HepG2 (cell line): ENCODE data around the gene LEMD3. TPM values are rescaled to one million over a fixed set of nuclear protein-coding genes. Genes with fewer than 3 reads are reported as not detected.

Source experiments
- ATAC-seq: fragments of 200-7000 bp; cut with Tn5 transposase; 3 replicates; pipeline ENCODE4 v1.9.1; 2020; ENCODE audit warnings: mild to moderate bottlenecking, moderate library complexity
- BruUV-seq: library from RNA; stranded (reverse); fragments of 400-500 nt; replicated peaks from 2 replicates; lab custom pipeline; 2021; lab: Mats Ljungman, UMichigan
- CTCF ChIA-PET: fragments of 300-600 bp; formaldehyde crosslinking; extraction: SDS; loops from one replicate; lab custom pipeline; 2021; ENCODE audit warnings: low total read pairs, inconsistent platforms, low intra/inter-chr PET ratio; lab: Yijun Ruan, JAX
- POLR2A ChIA-PET: fragments of 350-600 bp; sonication (Branson Sonifier 250); formaldehyde crosslinking; loops from one replicate; lab custom pipeline; 2020; ENCODE audit warnings: antibody characterized with exemption, inconsistent platforms; lab: Yijun Ruan, JAX
- DNase-seq: peaks from one replicate; pipeline ENCODE4 v3.0.0-alpha.2; 2015; ENCODE audit warnings: low spot score
- FAIRE-seq: peaks from 3 replicates; lab custom pipeline; 2011; peaks lifted over from hg19 to GRCh38; lab: Jason Lieb, UNC
- H2AFZ ChIP-seq: one replicate; pipeline ENCODE4 v1.6.1; 2011; ENCODE audit warnings: low read length, inconsistent platforms
- H3K27ac ChIP-seq: fragments of 300-600 bp; 3 replicates; pipeline ENCODE4 v1.8.0; 2011; ENCODE audit warnings: mixed run types, mild to moderate bottlenecking, mixed read lengths, low read length, inconsistent platforms; ENCODE audit not compliant: insufficient read depth; ENCODE audit errors: extremely low read length
- H3K27me3 ChIP-seq, 2 experiments: fragments of 200-600 bp in 1 of 2; 2 replicates in 1 of 2; 3 replicates in 1 of 2; pipeline versions ENCODE4 v1.6.0 to v1.8.0; 2011; ENCODE audit warnings: low read length in 2 of 2, mild to moderate bottlenecking in 2 of 2, moderate library complexity in 2 of 2, inconsistent platforms in 1 of 2; ENCODE audit not compliant: insufficient read depth in 2 of 2, control insufficient read depth in 1 of 2
- H3K36me3 ChIP-seq, 2 experiments: fragments of 200-600 bp in 1 of 2; replicated peaks in 1 of 2; 2 replicates in 1 of 2; 3 replicates in 1 of 2; pipeline versions ENCODE4 v1.5.1 to v1.8.0; 2011; ENCODE audit warnings: low read length in 2 of 2, inconsistent platforms in 1 of 2; ENCODE audit not compliant: insufficient read depth in 2 of 2, control insufficient read depth in 1 of 2
- H3K4me1 ChIP-seq: 2 replicates; pipeline ENCODE4 v1.5.1; 2012; ENCODE audit warnings: low read length, inconsistent platforms; ENCODE audit not compliant: insufficient read depth
- H3K4me2 ChIP-seq: 2 replicates; pipeline ENCODE4 v1.6.0; 2011; ENCODE audit warnings: low read depth, low read length, inconsistent platforms
- H3K4me3 ChIP-seq, 3 experiments: fragments of 200-600 bp in 1 of 3; sonication (generic), shearing (Covaris generic) in 1 of 3; replicated peaks in 1 of 3; 2 replicates each; pipeline ENCODE4 v1.5.1; 2011 to 2016; ENCODE audit warnings: low read length in 3 of 3, inconsistent platforms in 2 of 3, low read depth in 2 of 3, mild to moderate bottlenecking in 2 of 3, control low read depth in 1 of 3, mixed read lengths in 1 of 3; ENCODE audit not compliant: insufficient read depth in 1 of 3
- H3K79me2 ChIP-seq: one replicate; pipeline ENCODE4 v1.6.1; 2011; ENCODE audit warnings: low read length, inconsistent platforms; ENCODE audit not compliant: insufficient read depth
- H3K9ac ChIP-seq: 2 replicates; pipeline ENCODE4 v1.6.0; 2011; ENCODE audit warnings: mild to moderate bottlenecking, low read depth, low read length, inconsistent platforms; ENCODE audit not compliant: insufficient read depth
- H3K9me3 ChIP-seq: 2 replicates; pipeline ENCODE4 v1.5.1; 2012; ENCODE audit warnings: mild to moderate bottlenecking, low read length
- H4K20me1 ChIP-seq: 2 replicates; pipeline ENCODE4 v1.6.0; 2011; ENCODE audit warnings: inconsistent platforms, mild to moderate bottlenecking, low read length, moderate library complexity; ENCODE audit not compliant: insufficient read depth
- ATAD3A ChIP-seq: sonication (generic); formaldehyde crosslinking; IDR thresholded peaks from 2 replicates; pipeline ENCODE4 v1.4.0; 2020; ENCODE audit warnings: missing genetic modification reagents
- DNMT3B ChIP-seq: conservative IDR thresholded peaks from 2 replicates; pipeline ENCODE4 v1.6.1; 2016; ENCODE audit warnings: missing biosample characterization, control low read depth
- FOSL1 ChIP-seq: sonication (generic); formaldehyde crosslinking; IDR thresholded peaks from 2 replicates; pipeline ENCODE4 v1.9.0; 2021; ENCODE audit warnings: missing genetic modification reagents, borderline replicate concordance
- FOXJ3 ChIP-seq: sonication (generic); formaldehyde crosslinking; IDR thresholded peaks from 2 replicates; pipeline ENCODE4 v1.4.0; 2020; ENCODE audit warnings: missing genetic modification reagents, mild to moderate bottlenecking, borderline replicate concordance
- HNRNPLL ChIP-seq: fragments of 200-400 bp; formaldehyde crosslinking; IDR thresholded peaks from 2 replicates; pipeline ENCODE4 v1.6.1; 2017; ENCODE audit warnings: mild to moderate bottlenecking, low read depth, low read length; ENCODE audit not compliant: poor library complexity, severe bottlenecking
- HNRNPUL1 ChIP-seq: fragments of 200-400 bp; formaldehyde crosslinking; IDR thresholded peaks from 2 replicates; pipeline ENCODE4 v1.6.1; 2017; ENCODE audit warnings: low read depth, mild to moderate bottlenecking, low read length, moderate library complexity
- ISX ChIP-seq: sonication (generic); formaldehyde crosslinking; conservative IDR thresholded peaks from 2 replicates; pipeline ENCODE4 v1.5.0; 2020; ENCODE audit warnings: missing genetic modification reagents
- KAT2B ChIP-seq: fragments of 150-350 bp; IDR thresholded peaks from 2 replicates; pipeline ENCODE4 v1.6.1; 2014; ENCODE audit warnings: low read depth, low read length, borderline replicate concordance
- ONECUT2 ChIP-seq: sonication (generic); formaldehyde crosslinking; IDR thresholded peaks from 2 replicates; pipeline ENCODE4 v1.4.0; 2020; ENCODE audit warnings: missing genetic modification reagents
- SATB2 ChIP-seq: sonication (generic); formaldehyde crosslinking; IDR thresholded peaks from 2 replicates; pipeline ENCODE4 v1.5.0; 2020; ENCODE audit warnings: missing genetic modification reagents
- TARDBP ChIP-seq: sonication (generic); formaldehyde crosslinking; IDR thresholded peaks from 2 replicates; pipeline ENCODE4 v1.8.0; 2022; ENCODE audit warnings: mild to moderate bottlenecking, missing genetic modification reagents
- THYN1 ChIP-seq: sonication (generic); formaldehyde crosslinking; IDR thresholded peaks from 2 replicates; pipeline ENCODE4 v1.8.1; 2023; ENCODE audit warnings: low read depth, mild to moderate bottlenecking, moderate library complexity, missing genetic modification reagents, borderline replicate concordance
- ZNF598 ChIP-seq: sonication (generic); formaldehyde crosslinking; IDR thresholded peaks from 2 replicates; pipeline ENCODE4 v1.5.1; 2020; ENCODE audit warnings: mild to moderate bottlenecking, missing genetic modification reagents, borderline replicate concordance
- ZNF614 ChIP-seq: IDR thresholded peaks from 2 replicates; pipeline ENCODE4 v1.6.1; 2018; ENCODE audit warnings: missing biosample characterization, missing genetic modification reagents, inconsistent platforms, borderline replicate concordance
- ZNF629 ChIP-seq: sonication (generic); formaldehyde crosslinking; conservative IDR thresholded peaks from 2 replicates; pipeline ENCODE4 v1.5.0; 2020; ENCODE audit warnings: missing genetic modification reagents
- ZNF83 ChIP-seq: sonication (generic); formaldehyde crosslinking; IDR thresholded peaks from 2 replicates; pipeline ENCODE4 v1.4.0; 2020; ENCODE audit warnings: missing genetic modification reagents, mild to moderate bottlenecking, borderline replicate concordance
- WGBS: methylation state at CpG from one replicate; pipeline ENCODE4 v1.1.6; 2017; ENCODE audit warnings: low lambda C conversion rate; 5-methylcytosine and 5-hydroxymethylcytosine counted together
- in situ Hi-C: cut with HindIII; loops from 2 replicates; pipeline ENCODE4 v1.10.0; 2017; ENCODE audit warnings: low pct_unique_long_range_greater_than_20kb; ENCODE audit not compliant: extremely low pct_ligation_motif_present
- intact Hi-C: fragments of 100-400 bp; cut with micrococcal nuclease; formaldehyde crosslinking; loops from one replicate; pipeline ENCODE4 v1.10.0; 2022; ENCODE audit not compliant: unreplicated experiment
- polyA plus RNA-seq, 8 experiments: library from polyadenylated mRNA; depleted of rRNA in 3 of 8; stranded (reverse) in 7 of 8; unstranded in 1 of 8; fragments of >200 nt; fragmentation: Illumina TruSeq in 4 of 8; extraction: Trizol in 4 of 8; gene quantifications; 2 replicates each; pipeline versions ENCODE4 v1.2.1 to v1.2.3, GENCODE V29; 2011 to 2016; ENCODE audit warnings: low read depth in 4 of 8, missing spikeins in 1 of 8, mixed read lengths in 1 of 8; ENCODE audit not compliant: insufficient read depth in 1 of 8
- total RNA-seq, 5 experiments: library from RNA; depleted of rRNA; stranded (reverse); fragments of >200 nt; fragmentation: Illumina TruSeq; extraction: Trizol; gene quantifications; 2 replicates each; pipeline ENCODE4 v1.2.3, GENCODE V29; 2016; ENCODE audit warnings: low read depth in 1 of 5
- TF ChIP-seq, protein P1 (sequence below): sonication (generic); formaldehyde crosslinking; IDR thresholded peaks from 2 replicates; pipeline ENCODE4 v1.8.0; 2022; ENCODE audit warnings: mild to moderate bottlenecking, missing genetic modification reagents, moderate library complexity
- TF ChIP-seq, protein P2 (sequence below): sonication (generic); formaldehyde crosslinking; IDR thresholded peaks from 2 replicates; pipeline ENCODE4 v1.4.0; 2020; ENCODE audit warnings: missing genetic modification reagents

Gene LEMD3
- total and polyA plus RNA-seq, 2 of the 13 experiments (the other 11 are each of a cell fraction or from before 2014, with no cell fraction given): 9.3 to 18.7 TPM

DNA sequence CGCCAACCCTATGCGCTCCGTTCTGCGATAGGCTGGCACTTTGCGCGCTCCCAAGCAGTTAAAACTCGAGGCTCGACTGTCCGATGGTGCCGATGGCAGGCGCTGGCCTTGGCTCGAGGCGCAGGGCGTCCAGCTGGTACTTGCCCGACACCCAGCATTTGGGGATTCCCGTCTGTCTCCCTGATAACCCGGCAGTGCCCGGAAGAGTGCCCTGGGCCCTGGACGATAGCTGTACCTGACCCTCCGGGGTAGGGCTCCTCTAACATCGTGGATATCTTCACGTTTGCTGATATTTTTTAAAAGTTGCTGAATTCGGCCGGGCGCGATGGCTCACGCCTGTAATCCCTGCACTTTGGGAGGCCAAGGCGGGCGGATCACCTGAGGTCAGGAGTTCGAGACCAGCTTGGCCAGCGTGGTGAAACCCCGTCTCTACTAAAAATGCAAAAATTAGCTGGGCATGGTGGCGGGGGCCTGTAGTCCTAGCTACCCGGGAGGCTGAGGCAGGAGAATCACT is 47.4 kb upstream of the LEMD3 start:
- no peak for DNase-seq
- no peak for TF ChIP-seq ZNF629
- no peak for TF ChIP-seq KAT2B
- TF ChIP-seq, all 625 proteins: peak for 0
- Histone ChIP-seq H3K36me3 (no peaks in the 10 kb centered on the region), H3K4me3 (no peak overlapping the region), H3K4me1 (no peaks in the 10 kb centered on the region), H2AFZ (no peak overlapping the region), H3K79me2 (no peaks in the 10 kb centered on the region), H3K27me3 (no peaks in the 10 kb centered on the region), H3K9ac (no peak overlapping the region), H3K4me2 (no peak overlapping the region), H4K20me1 (no peaks in the 10 kb centered on the region), H3K9me3 (no peaks in the 10 kb centered on the region), H3K27ac (no peak overlapping the region)
- no TSS peak for BruUV-seq
- intact Hi-C loops (no loop called here), in situ Hi-C loops (loop anchor here (5.0 kb wide), 2 partner anchors 230 to 320 kb away; no protein-coding TSS in a partner anchor)
- 88% methylated on average over 34 of the region's 34 CpGs for WGBS
- ATAC-seq (no peak), FAIRE-seq (no peak)
- ChIA-PET POLR2A (no interaction called here), CTCF (interaction anchor here (2.3 kb wide), 1 partner anchor 320 kb away, joined by 8 read pairs; no protein-coding TSS in a partner anchor)

DNA sequence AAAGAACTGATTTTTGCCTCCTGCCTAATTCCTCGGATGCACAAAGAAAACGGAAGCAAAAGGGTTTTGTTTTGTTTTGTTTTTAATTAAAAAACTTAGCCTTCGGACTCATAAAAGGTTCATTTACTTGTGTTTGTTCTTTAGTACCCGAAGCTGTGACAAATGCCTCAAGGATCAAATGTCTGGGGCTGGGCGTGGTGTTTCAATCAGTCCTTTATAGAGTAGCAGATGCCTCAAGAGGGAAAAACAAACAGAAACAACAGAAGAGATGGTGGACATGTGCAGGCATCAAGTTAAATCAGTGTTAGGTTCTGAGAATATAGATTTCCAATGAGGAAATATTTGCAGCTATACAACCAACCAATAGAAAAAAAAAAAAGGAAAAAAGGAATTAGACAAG is 46.7 kb upstream of the LEMD3 start:
- H3K4me3 ChIP-seq: no peak overlapping the region
- ChIA-PET POLR2A (no interaction called here), CTCF (interaction anchor here (2.3 kb wide), 2 partner anchors 232 to 320 kb away, joined by 8 to 24 read pairs; no protein-coding TSS in a partner anchor)
- FAIRE-seq: no peak
- H3K4me1 ChIP-seq: no peaks in the 10 kb centered on the region
- BruUV-seq: no TSS peak
- no peaks in the 10 kb centered on the region for H3K9me3 ChIP-seq
- WGBS: 18% methylated on average over 5 of the region's 5 CpGs
- H4K20me1 ChIP-seq: no peaks in the 10 kb centered on the region
- H2AFZ ChIP-seq: no peak overlapping the region
- no peak overlapping the region for H3K4me2 ChIP-seq
- no peaks in the 10 kb centered on the region for H3K27me3 ChIP-seq
- H3K36me3 ChIP-seq: no peaks in the 10 kb centered on the region
- H3K27ac ChIP-seq: no peak overlapping the region
- ATAC-seq: no peak
- H3K9ac ChIP-seq: no peak overlapping the region
- DNase-seq: no peak
- in situ Hi-C loops (loop anchor here (5.0 kb wide), 2 partner anchors 230 to 320 kb away; no protein-coding TSS in a partner anchor), intact Hi-C loops (loop anchor here (1.0 kb wide), 2 partner anchors 231 to 320 kb away; no protein-coding TSS in a partner anchor)
- no peaks in the 10 kb centered on the region for H3K79me2 ChIP-seq
- TF ChIP-seq ATAD3A (CRISPR knock-in tag) (no peak), ZNF598 (CRISPR knock-in tag) (no peak), FOXJ3 (no peak), HNRNPUL1 (no peak), HNRNPLL (no peak), ZNF83 (CRISPR knock-in tag) (no peak), DNMT3B (CRISPR knock-in tag) (no peak), SATB2 (no peak), ISX (CRISPR knock-in tag) (no peak), ONECUT2 (no peak), ZNF614 (no peak), TARDBP (no peak), FOSL1 (CRISPR knock-in tag) (no peak), THYN1 (CRISPR knock-in tag) (no peak)
- TF ChIP-seq, protein P1, sequence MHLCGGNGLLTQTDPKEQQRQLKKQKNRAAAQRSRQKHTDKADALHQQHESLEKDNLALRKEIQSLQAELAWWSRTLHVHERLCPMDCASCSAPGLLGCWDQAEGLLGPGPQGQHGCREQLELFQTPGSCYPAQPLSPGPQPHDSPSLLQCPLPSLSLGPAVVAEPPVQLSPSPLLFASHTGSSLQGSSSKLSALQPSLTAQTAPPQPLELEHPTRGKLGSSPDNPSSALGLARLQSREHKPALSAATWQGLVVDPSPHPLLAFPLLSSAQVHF: no peak
- TF ChIP-seq, protein P2, sequence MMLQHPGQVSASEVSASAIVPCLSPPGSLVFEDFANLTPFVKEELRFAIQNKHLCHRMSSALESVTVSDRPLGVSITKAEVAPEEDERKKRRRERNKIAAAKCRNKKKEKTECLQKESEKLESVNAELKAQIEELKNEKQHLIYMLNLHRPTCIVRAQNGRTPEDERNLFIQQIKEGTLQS (CRISPR knock-in tag): no peak
